HepG2 (cell line): Measurements from ENCODE around the gene GRIK4.

Experiments used
- ARID2 ChIP-seq: sonication (generic); formaldehyde crosslinking; IDR thresholded peaks from 2 replicates; pipeline ENCODE4 v1.8.1; 2022; ENCODE audit warnings: mild to moderate bottlenecking, missing genetic modification reagents, borderline replicate concordance
- CTCF ChIP-seq: sonication (generic); formaldehyde crosslinking; IDR thresholded peaks from 2 replicates; pipeline ENCODE4 v1.5.0; 2020; ENCODE audit warnings: mild to moderate bottlenecking, missing genetic modification reagents, moderate library complexity
- EZH2 ChIP-seq: conservative IDR thresholded peaks from 2 replicates; pipeline ENCODE4 v1.6.1; 2012; ENCODE audit warnings: mild to moderate bottlenecking, low read depth, low read length, moderate library complexity
- FOSL1 ChIP-seq: sonication (generic); formaldehyde crosslinking; IDR thresholded peaks from 2 replicates; pipeline ENCODE4 v1.9.0; 2021; ENCODE audit warnings: missing genetic modification reagents, borderline replicate concordance
- HES4 ChIP-seq: sonication (generic); formaldehyde crosslinking; IDR thresholded peaks from 2 replicates; pipeline ENCODE4 v1.9.0; 2021; ENCODE audit warnings: mild to moderate bottlenecking, missing genetic modification reagents, borderline replicate concordance
- MXI1 ChIP-seq: IDR thresholded peaks from 3 replicates; pipeline ENCODE4 v1.6.1; 2012; ENCODE audit warnings: low read depth, low read length, inconsistent platforms, borderline replicate concordance
- NPAS2 ChIP-seq: sonication (generic); formaldehyde crosslinking; IDR thresholded peaks from 2 replicates; pipeline ENCODE4 v1.8.0; 2022; ENCODE audit warnings: mild to moderate bottlenecking, missing genetic modification reagents, borderline replicate concordance
- POLR2A ChIP-seq, 2 experiments: IDR thresholded peaks; 2 replicates each; pipeline ENCODE4 v1.6.1; 2011; ENCODE audit warnings: low read depth in 2 of 2, low read length in 2 of 2, mild to moderate bottlenecking in 1 of 2, moderate library complexity in 1 of 2; ENCODE audit not compliant: insufficient read depth in 1 of 2
- POLR2AphosphoS5 ChIP-seq: IDR thresholded peaks from 2 replicates; pipeline ENCODE4 v1.6.1; 2012; ENCODE audit warnings: low read depth, low read length
- SKI ChIP-seq: fragments of 450-650 bp; IDR thresholded peaks from one replicate; pipeline ENCODE4 v1.6.1; 2018; ENCODE audit warnings: mild to moderate bottlenecking; ENCODE audit not compliant: partially characterized antibody
- THAP11 ChIP-seq: IDR thresholded peaks from 2 replicates; pipeline ENCODE4 v1.6.1; 2016; ENCODE audit warnings: missing biosample characterization, missing genetic modification reagents
- ZNF572 ChIP-seq: sonication (generic); formaldehyde crosslinking; IDR thresholded peaks from 2 replicates; pipeline ENCODE4 v1.5.1; 2020; ENCODE audit warnings: mild to moderate bottlenecking, missing genetic modification reagents
- ZNF674 ChIP-seq: sonication (generic); formaldehyde crosslinking; IDR thresholded peaks from 2 replicates; pipeline ENCODE4 v1.5.0; 2020; ENCODE audit warnings: low read depth, mild to moderate bottlenecking, missing genetic modification reagents

- TF ChIP-seq ZNF674 (CRISPR knock-in tag) (no peak), ARID2 (CRISPR knock-in tag) (no peak), THAP11 (CRISPR knock-in tag) (no peak), SKI (no peak), POLR2A (IDR thresholded peaks at IDR 0.05; ENCODE audit: insufficient read depth in 1 of 2, low read depth in 2 of 2, low read length in 2 of 2) (no peak), EZH2 (no peak), ZNF572 (CRISPR knock-in tag) (no peak), CTCF (no peak), HES4 (CRISPR knock-in tag) (no peak), FOSL1 (no peak), MXI1 (no peak), NPAS2 (no peak), POLR2AphosphoS5 (no peak)
These were observed 10.1 kb upstream of the GRIK4 start for GRCh38 chr11:120501440-120501839.
